ENCODE measurements around the gene TLL2.

TLL2 gene

GRCh38 chr10:96463562-96463961 lies 50.2 kb downstream of the TLL2 start:
- DNase-seq (ENCODE audit: low read depth, low spot score): no peak

GRCh38 chr10:96462606-96463151 lies 51.0 kb downstream of the TLL2 start:
- DNase-seq (ENCODE audit: low read depth, low spot score): no peak

GRCh38 chr10:96460316-96460715 lies 53.4 kb downstream of the TLL2 start:
- no peak for DNase-seq (ENCODE audit: low read depth, low spot score)

GRCh38 chr10:96457341-96457740 lies 56.4 kb downstream of the TLL2 start:
- DNase-seq (ENCODE audit: low read depth, low spot score): no peak

- DNase-seq (ENCODE audit: low read depth, low spot score): peak; percentile 30
These were observed 57.4 kb downstream of the TLL2 start for GRCh38 chr10:96456296-96456840.

GRCh38 chr10:96453856-96454583 lies 59.7 kb downstream of the TLL2 start:
- peak; percentile 75 for DNase-seq (ENCODE audit: low read depth, low spot score)

- no peak for DNase-seq (ENCODE audit: low read depth, low spot score)
These were observed 61.1 kb downstream of the TLL2 start for GRCh38 chr10:96452494-96453153.

GRCh38 chr10:96450529-96451207 lies 63.1 kb downstream of the TLL2 start:
- peak; percentile 87 for DNase-seq (ENCODE audit: low read depth, low spot score)

- no peak for DNase-seq (ENCODE audit: low read depth, low spot score)
These were observed 65.2 kb downstream of the TLL2 start for GRCh38 chr10:96448558-96448957.

GRCh38 chr10:96448021-96448457 lies 65.7 kb downstream of the TLL2 start:
- peak; percentile 36 for DNase-seq (ENCODE audit: low read depth, low spot score)

GRCh38 chr10:96446966-96447596 lies 66.6 kb downstream of the TLL2 start:
- peak; percentile 31 for DNase-seq (ENCODE audit: low read depth, low spot score)

- DNase-seq (ENCODE audit: low read depth, low spot score): no peak
These were observed 71.6 kb downstream of the TLL2 start for GRCh38 chr10:96441987-96442643.

GRCh38 chr10:96441322-96441885 lies 72.3 kb downstream of the TLL2 start:
- DNase-seq (ENCODE audit: low read depth, low spot score): no peak

- DNase-seq (ENCODE audit: low read depth, low spot score): no peak
These were observed 73.1 kb downstream of the TLL2 start for GRCh38 chr10:96440361-96441292.

GRCh38 chr10:96439725-96440124 lies 74.0 kb downstream of the TLL2 start:
- no peak for DNase-seq (ENCODE audit: low read depth, low spot score)

GRCh38 chr10:96436035-96436434 lies 77.7 kb downstream of the TLL2 start:
- no peak for DNase-seq (ENCODE audit: low read depth, low spot score)

GRCh38 chr10:96431211-96431970 lies 82.3 kb downstream of the TLL2 start:
- no peak for DNase-seq (ENCODE audit: low read depth, low spot score)

- DNase-seq (ENCODE audit: low read depth, low spot score): no peak
These were observed 86.4 kb downstream of the TLL2 start for GRCh38 chr10:96427291-96427690.

- no peak for DNase-seq (ENCODE audit: low read depth, low spot score)
These were observed 91.2 kb downstream of the TLL2 start for GRCh38 chr10:96422525-96422924.

All from ELF-1 (cell line).